Sigmoid colon (tissue), 4 donors: ENCODE data around the gene GRIN1.

ENCODE experiments used
- EP300 ChIP-seq, 4 donors: sonication (generic); formaldehyde crosslinking; IDR thresholded peaks; one replicate each; pipeline ENCODE4 v1.6.1; 2017; ENCODE audit warnings: antibody characterized with exemption in 4 of 4
- POLR2A ChIP-seq, 2 donors: fragments of 450-650 bp; IDR thresholded peaks; one replicate each; pipeline ENCODE4 v1.6.1; 2016; ENCODE audit warnings: antibody characterized with exemption in 2 of 2, mild to moderate bottlenecking in 2 of 2, moderate library complexity in 2 of 2
- POLR2AphosphoS5 ChIP-seq, 4 donors: sonication (generic); formaldehyde crosslinking; IDR thresholded peaks; one replicate each; pipeline ENCODE4 v1.6.1; 2017; ENCODE audit warnings: antibody characterized with exemption in 4 of 4
- TF ChIP-seq, protein P1 (sequence below), 4 experiments: fragments of 450-650 bp in 3 of 4; fragments of 200-600 bp in 1 of 4; IDR thresholded peaks; one replicate each; pipeline ENCODE4 v1.5.1; 2016 to 2019; ENCODE audit warnings: antibody characterized with exemption in 4 of 4, mild to moderate bottlenecking in 3 of 4, moderate library complexity in 2 of 4

DNA sequence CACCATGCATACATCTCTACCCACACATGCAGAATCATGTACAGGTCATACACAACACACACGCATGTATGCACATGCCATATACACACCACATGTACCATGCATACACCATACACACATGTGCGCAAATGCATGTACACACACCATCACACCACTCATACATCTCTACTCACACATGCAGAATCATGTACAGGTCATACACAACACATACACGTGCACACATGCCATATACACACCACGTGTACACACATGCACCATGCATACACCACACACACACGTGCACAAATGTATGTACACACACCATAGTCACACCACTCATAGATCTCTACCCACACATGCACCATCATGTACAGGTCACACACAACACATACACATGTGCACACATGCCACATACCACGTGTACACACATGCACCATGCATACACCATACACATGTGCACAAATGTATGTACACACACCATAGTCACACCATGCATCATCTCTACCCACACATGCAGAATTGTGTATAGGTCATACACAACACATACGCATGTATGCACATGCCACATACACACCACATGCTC lies 14.0 kb downstream of the GRIN1 start:
- TF ChIP-seq POLR2A (IDR thresholded peaks at IDR 0.05) (no peak), EP300 (IDR thresholded peaks at IDR 0.05) (no peak), POLR2AphosphoS5 (IDR thresholded peaks at IDR 0.05) (no peak)
- TF ChIP-seq, protein P1, sequence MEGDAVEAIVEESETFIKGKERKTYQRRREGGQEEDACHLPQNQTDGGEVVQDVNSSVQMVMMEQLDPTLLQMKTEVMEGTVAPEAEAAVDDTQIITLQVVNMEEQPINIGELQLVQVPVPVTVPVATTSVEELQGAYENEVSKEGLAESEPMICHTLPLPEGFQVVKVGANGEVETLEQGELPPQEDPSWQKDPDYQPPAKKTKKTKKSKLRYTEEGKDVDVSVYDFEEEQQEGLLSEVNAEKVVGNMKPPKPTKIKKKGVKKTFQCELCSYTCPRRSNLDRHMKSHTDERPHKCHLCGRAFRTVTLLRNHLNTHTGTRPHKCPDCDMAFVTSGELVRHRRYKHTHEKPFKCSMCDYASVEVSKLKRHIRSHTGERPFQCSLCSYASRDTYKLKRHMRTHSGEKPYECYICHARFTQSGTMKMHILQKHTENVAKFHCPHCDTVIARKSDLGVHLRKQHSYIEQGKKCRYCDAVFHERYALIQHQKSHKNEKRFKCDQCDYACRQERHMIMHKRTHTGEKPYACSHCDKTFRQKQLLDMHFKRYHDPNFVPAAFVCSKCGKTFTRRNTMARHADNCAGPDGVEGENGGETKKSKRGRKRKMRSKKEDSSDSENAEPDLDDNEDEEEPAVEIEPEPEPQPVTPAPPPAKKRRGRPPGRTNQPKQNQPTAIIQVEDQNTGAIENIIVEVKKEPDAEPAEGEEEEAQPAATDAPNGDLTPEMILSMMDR (IDR thresholded peaks at IDR 0.05): no peak
